Liver (tissue), 3 donors: ENCODE measurements around the gene C12orf57.
"Not testable (repeated sequence)": the region's sequence is repeated elsewhere in the genome, so short reads cannot be mapped to it uniquely, and the experiment has no call there.

Experiments used
- ATF3 ChIP-seq: IDR thresholded peaks from 2 replicates; pipeline ENCODE4 v1.6.1; 2016; ENCODE audit warnings: antibody characterized with exemption
- CTCF ChIP-seq: fragments of 150-350 bp; IDR thresholded peaks from 2 replicates; pipeline ENCODE4 v1.5.1; 2017; ENCODE audit warnings: improper control_type of control experiment, low read depth, low read length; ENCODE audit not compliant: missing input control
- EGR1 ChIP-seq, 2 donors: IDR thresholded peaks; 2 replicates each; pipeline ENCODE4 v1.6.1; 2016 to 2018; ENCODE audit warnings: antibody characterized with exemption in 2 of 2, low read depth in 2 of 2
- GABPA ChIP-seq, 2 donors: IDR thresholded peaks in 1 of 2; conservative IDR thresholded peaks in 1 of 2; 2 replicates each; pipeline ENCODE4 v1.6.1; 2016; ENCODE audit warnings: antibody characterized with exemption in 2 of 2, mild to moderate bottlenecking in 1 of 2, moderate library complexity in 1 of 2
- MAX ChIP-seq: IDR thresholded peaks from 2 replicates; pipeline ENCODE4 v1.6.1; 2016; ENCODE audit warnings: antibody characterized with exemption
- RAD21 ChIP-seq, 2 donors: IDR thresholded peaks; 2 replicates each; pipeline ENCODE4 v1.6.1; 2016; ENCODE audit warnings: antibody characterized with exemption in 2 of 2, mild to moderate bottlenecking in 2 of 2
- REST ChIP-seq: IDR thresholded peaks from 2 replicates; pipeline ENCODE4 v1.6.1; 2016; ENCODE audit warnings: antibody characterized with exemption, mild to moderate bottlenecking
- SP1 ChIP-seq: IDR thresholded peaks from 2 replicates; pipeline ENCODE4 v1.6.1; 2018; ENCODE audit warnings: antibody characterized with exemption, mild to moderate bottlenecking
- YY1 ChIP-seq: IDR thresholded peaks from 2 replicates; pipeline ENCODE4 v1.6.1; 2016; ENCODE audit warnings: antibody characterized with exemption, mild to moderate bottlenecking
- ZBTB33 ChIP-seq: IDR thresholded peaks from 2 replicates; pipeline ENCODE4 v1.6.1; 2016; ENCODE audit warnings: antibody characterized with exemption
- donor health status: healthy.
- donor health status: healthy.

GRCh38 chr12:6908141-6908540 is 35.7 kb upstream of the C12orf57 start:
- not testable (repeated sequence) for TF ChIP-seq CTCF; SP1; MAX; EGR1 (IDR thresholded peaks at IDR 0.05; ENCODE audit: low read depth in 2 of 2); ZBTB33; REST; GABPA (IDR thresholded peaks at IDR 0.05 in 1 of 2, conservative IDR thresholded peaks at IDR 0.05 in 1 of 2); ATF3; RAD21 (IDR thresholded peaks at IDR 0.05); YY1
